SU-DHL-6 (cell line): Measurements from ENCODE around the gene CEP78.

Source experiments
- CTCF ChIP-seq: fragments of 200-600 bp; sonication (generic); IDR thresholded peaks from one replicate; pipeline ENCODE4 v1.5.1; 2017; ENCODE audit warnings: antibody characterized with exemption, mild to moderate bottlenecking, low read length, moderate library complexity; ENCODE audit not compliant: insufficient read depth, poor library complexity, severe bottlenecking
- EZH2phosphoT487 ChIP-seq: fragments of 200-600 bp; sonication (generic), shearing (Covaris generic); conservative IDR thresholded peaks from 2 replicates; pipeline ENCODE4 v1.6.1; 2018; ENCODE audit warnings: mild to moderate bottlenecking, antibody characterized with exemption, low read length, moderate library complexity, mixed read lengths

DNA sequence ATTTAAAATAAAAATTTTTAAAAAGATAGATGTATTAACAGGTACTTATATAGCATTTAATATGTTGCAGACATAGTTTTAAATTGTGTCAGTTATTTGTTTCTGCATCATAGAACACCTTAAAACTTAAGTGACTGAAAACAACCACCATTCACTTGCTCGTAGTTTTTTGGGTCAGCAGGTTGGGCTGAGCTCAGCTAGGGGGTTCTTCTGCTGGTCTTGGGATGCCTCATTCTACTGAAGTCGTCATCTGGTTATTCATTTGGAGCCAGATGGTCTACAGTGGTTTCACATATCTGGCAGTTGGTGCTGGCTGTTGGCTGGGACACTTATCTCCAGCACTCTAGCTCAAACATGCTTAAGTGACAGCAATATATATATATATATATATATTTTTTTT, 90.7 kb downstream of the CEP78 start:
- no peak for TF ChIP-seq CTCF
- no peak for TF ChIP-seq EZH2phosphoT487
